Sigmoid colon (tissue), 4 donors: ENCODE measurements around the gene OAS2.

Experiments used
- CTCF ChIP-seq, 4 experiments: fragments of 450-650 bp in 3 of 4; fragments of 200-600 bp in 1 of 4; IDR thresholded peaks; one replicate each; pipeline ENCODE4 v1.5.1; 2016 to 2019; ENCODE audit warnings: antibody characterized with exemption in 4 of 4, mild to moderate bottlenecking in 3 of 4, moderate library complexity in 2 of 4
- POLR2A ChIP-seq, 2 donors: fragments of 450-650 bp; IDR thresholded peaks; one replicate each; pipeline ENCODE4 v1.6.1; 2016; ENCODE audit warnings: antibody characterized with exemption in 2 of 2, mild to moderate bottlenecking in 2 of 2, moderate library complexity in 2 of 2
- POLR2AphosphoS5 ChIP-seq, 4 donors: sonication (generic); formaldehyde crosslinking; IDR thresholded peaks; one replicate each; pipeline ENCODE4 v1.6.1; 2017; ENCODE audit warnings: antibody characterized with exemption in 4 of 4

GRCh38 chr12:113061061-113061694 is 82.9 kb downstream of the OAS2 start:
- no peak for TF ChIP-seq CTCF (IDR thresholded peaks at IDR 0.05)
- no peak for TF ChIP-seq POLR2A (IDR thresholded peaks at IDR 0.05)
- no peak for TF ChIP-seq POLR2AphosphoS5 (IDR thresholded peaks at IDR 0.05)
